HepG2 (cell line): ENCODE data around the gene ERMARD. TPM values are rescaled to one million over a fixed set of nuclear protein-coding genes. Genes with fewer than 3 reads are reported as not detected.

Experiments used
- MTF2 ChIP-seq: sonication (generic); formaldehyde crosslinking; IDR thresholded peaks from 2 replicates; pipeline ENCODE4 v1.5.0; 2020; ENCODE audit warnings: missing genetic modification reagents, borderline replicate concordance
- NR2C2 ChIP-seq: sonication (generic); formaldehyde crosslinking; IDR thresholded peaks from 2 replicates; pipeline ENCODE4 v1.4.0; 2020; ENCODE audit warnings: missing genetic modification reagents, mild to moderate bottlenecking, moderate library complexity, borderline replicate concordance
- PRDM15 ChIP-seq: sonication (generic); formaldehyde crosslinking; IDR thresholded peaks from 2 replicates; pipeline ENCODE4 v1.4.0; 2020; ENCODE audit warnings: missing genetic modification reagents
- REST ChIP-seq, 2 experiments: IDR thresholded peaks; 2 replicates each; pipeline ENCODE4 v1.6.1; 2011 to 2012; ENCODE audit warnings: low read length in 2 of 2, borderline replicate concordance in 1 of 2, low read depth in 1 of 2, mild to moderate bottlenecking in 1 of 2, moderate library complexity in 1 of 2
- SIN3A ChIP-seq: IDR thresholded peaks from 2 replicates; pipeline ENCODE4 v1.6.1; 2011; ENCODE audit warnings: low read depth, mild to moderate bottlenecking, control low read depth, low read length, borderline replicate concordance
- ZFP36 ChIP-seq: fragments of 150-350 bp; IDR thresholded peaks from 2 replicates; pipeline ENCODE4 v1.6.1; 2018; ENCODE audit warnings: borderline replicate concordance, low read length, low read depth; ENCODE audit not compliant: partially characterized antibody
- ZNF513 ChIP-seq: sonication (generic); formaldehyde crosslinking; conservative IDR thresholded peaks from 2 replicates; pipeline ENCODE4 v1.5.0; 2020; ENCODE audit warnings: missing genetic modification reagents
- ZNF639 ChIP-seq: conservative IDR thresholded peaks from 2 replicates; pipeline ENCODE4 v1.6.1; 2018; ENCODE audit warnings: missing genetic modification reagents
- ZNF768 ChIP-seq: sonication (generic); formaldehyde crosslinking; IDR thresholded peaks from 2 replicates; pipeline ENCODE4 v1.4.0; 2020; ENCODE audit warnings: missing genetic modification reagents
- ZNF770 ChIP-seq: sonication (generic); formaldehyde crosslinking; IDR thresholded peaks from 2 replicates; pipeline ENCODE4 v1.5.0; 2020; ENCODE audit warnings: mild to moderate bottlenecking, missing genetic modification reagents
- ZNF776 ChIP-seq: sonication (generic); formaldehyde crosslinking; IDR thresholded peaks from 2 replicates; pipeline ENCODE4 v1.4.0; 2020; ENCODE audit warnings: mild to moderate bottlenecking, missing genetic modification reagents
- polyA plus RNA-seq, 8 experiments: library from polyadenylated mRNA; depleted of rRNA in 3 of 8; stranded (reverse) in 7 of 8; unstranded in 1 of 8; fragments of >200 nt; fragmentation: Illumina TruSeq in 4 of 8; extraction: Trizol in 4 of 8; gene quantifications; 2 replicates each; pipeline versions ENCODE4 v1.2.1 to v1.2.3, GENCODE V29; 2011 to 2016; ENCODE audit warnings: low read depth in 4 of 8, missing spikeins in 1 of 8, mixed read lengths in 1 of 8; ENCODE audit not compliant: insufficient read depth in 1 of 8
- total RNA-seq, 5 experiments: library from RNA; depleted of rRNA; stranded (reverse); fragments of >200 nt; fragmentation: Illumina TruSeq; extraction: Trizol; gene quantifications; 2 replicates each; pipeline ENCODE4 v1.2.3, GENCODE V29; 2016; ENCODE audit warnings: low read depth in 1 of 5

ERMARD gene
- total and polyA plus RNA-seq, 2 of the 13 experiments (the other 11 are each of a cell fraction or from before 2014, with no cell fraction given) = 8.8 to 10.7 TPM

- peak in 1 of 2 experiments; percentile 41; a peak in 2 of 4 replicates for TF ChIP-seq REST (IDR thresholded peaks at IDR 0.05; ENCODE audit: borderline replicate concordance in 1 of 2, low read depth in 1 of 2, low read length in 2 of 2)
- TF ChIP-seq MTF2 (CRISPR knock-in tag) = 0 out of 2 replicates have a peak, but pooled peaks have one; percentile 13
- no peak for TF ChIP-seq ZFP36
- 0 out of 2 replicates have a peak, but pooled peaks have one; percentile 13 for TF ChIP-seq ZNF770 (CRISPR knock-in tag)
- TF ChIP-seq SIN3A = peak; percentile 45; the same call in 1 of the 2 replicates
- no peak; the same call in none of the 2 replicates for TF ChIP-seq PRDM15 (CRISPR knock-in tag)
- peak; percentile 51; the same call in 1 of the 2 replicates for TF ChIP-seq NR2C2 (CRISPR knock-in tag)
- peak; percentile 35; the same call in 1 of the 2 replicates for TF ChIP-seq ZNF776 (CRISPR knock-in tag)
- TF ChIP-seq ZNF513 (CRISPR knock-in tag) = 0 out of 2 replicates have a peak, but pooled peaks have one; percentile 30
- no peak for TF ChIP-seq ZNF768 (CRISPR knock-in tag)
- peak; percentile 75; the same call in 1 of the 2 replicates for TF ChIP-seq ZNF639 (CRISPR knock-in tag)
Observed at GRCh38 chr6:169725125-169726048, 26.0 kb upstream of the ERMARD start (continued).
